Measurements from ENCODE around the gene ZBTB46. TPM values are rescaled to one million over a fixed set of nuclear protein-coding genes. Genes with fewer than 3 reads are reported as not detected.

The ZBTB46 gene
- polyA plus RNA-seq, 12 donors, result 9.7 to 23.8 (median 15.9) TPM; not detected in 1

DNA sequence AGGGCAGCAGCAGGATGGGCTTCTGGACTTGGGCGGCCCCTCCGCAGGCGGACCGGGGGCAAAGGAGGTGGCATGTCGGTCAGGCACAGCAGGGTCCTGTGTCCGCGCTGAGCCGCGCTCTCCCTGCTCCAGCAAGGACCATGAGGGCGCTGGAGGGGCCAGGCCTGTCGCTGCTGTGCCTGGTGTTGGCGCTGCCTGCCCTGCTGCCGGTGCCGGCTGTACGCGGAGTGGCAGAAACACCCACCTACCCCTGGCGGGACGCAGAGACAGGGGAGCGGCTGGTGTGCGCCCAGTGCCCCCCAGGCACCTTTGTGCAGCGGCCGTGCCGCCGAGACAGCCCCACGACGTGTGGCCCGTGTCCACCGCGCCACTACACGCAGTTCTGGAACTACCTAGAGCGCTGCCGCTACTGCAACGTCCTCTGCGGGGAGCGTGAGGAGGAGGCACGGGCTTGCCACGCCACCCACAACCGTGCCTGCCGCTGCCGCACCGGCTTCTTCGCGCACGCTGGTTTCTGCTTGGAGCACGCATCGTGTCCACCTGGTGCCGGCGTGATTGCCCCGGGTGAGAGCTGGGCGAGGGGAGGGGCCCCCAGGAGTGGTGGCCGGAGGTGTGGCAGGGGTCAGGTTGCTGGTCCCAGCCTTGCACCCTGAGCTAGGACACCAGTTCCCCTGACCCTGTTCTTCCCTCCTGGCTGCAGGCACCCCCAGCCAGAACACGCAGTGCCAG, 134.3 kb downstream of the ZBTB46 start, which contains the start of gene TNFRSF6B:
Gene TNFRSF6B (plus strand): TSS at position 25 of the 729 bp plus-strand sequence. CDS start 116 bp downstream, at position 141.
- DNase-seq, result no peak

DNA sequence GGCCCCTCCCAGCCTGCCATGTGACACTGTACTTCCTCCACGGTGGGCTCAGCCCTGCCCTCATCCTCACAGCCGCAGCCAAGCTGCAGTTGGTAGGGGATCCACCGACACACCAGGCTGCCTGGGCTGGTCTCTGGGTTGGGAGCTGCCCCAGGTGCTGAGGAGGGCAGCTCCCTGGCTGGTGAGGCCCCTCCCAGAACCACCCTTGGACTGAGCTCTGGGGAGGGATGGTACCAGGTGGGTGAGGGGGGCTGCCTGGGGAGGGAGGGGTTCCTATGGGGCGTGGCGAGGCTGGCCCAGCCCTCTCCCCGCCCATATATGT, 134.8 kb downstream of the ZBTB46 start:
- no peak for DNase-seq

DNA sequence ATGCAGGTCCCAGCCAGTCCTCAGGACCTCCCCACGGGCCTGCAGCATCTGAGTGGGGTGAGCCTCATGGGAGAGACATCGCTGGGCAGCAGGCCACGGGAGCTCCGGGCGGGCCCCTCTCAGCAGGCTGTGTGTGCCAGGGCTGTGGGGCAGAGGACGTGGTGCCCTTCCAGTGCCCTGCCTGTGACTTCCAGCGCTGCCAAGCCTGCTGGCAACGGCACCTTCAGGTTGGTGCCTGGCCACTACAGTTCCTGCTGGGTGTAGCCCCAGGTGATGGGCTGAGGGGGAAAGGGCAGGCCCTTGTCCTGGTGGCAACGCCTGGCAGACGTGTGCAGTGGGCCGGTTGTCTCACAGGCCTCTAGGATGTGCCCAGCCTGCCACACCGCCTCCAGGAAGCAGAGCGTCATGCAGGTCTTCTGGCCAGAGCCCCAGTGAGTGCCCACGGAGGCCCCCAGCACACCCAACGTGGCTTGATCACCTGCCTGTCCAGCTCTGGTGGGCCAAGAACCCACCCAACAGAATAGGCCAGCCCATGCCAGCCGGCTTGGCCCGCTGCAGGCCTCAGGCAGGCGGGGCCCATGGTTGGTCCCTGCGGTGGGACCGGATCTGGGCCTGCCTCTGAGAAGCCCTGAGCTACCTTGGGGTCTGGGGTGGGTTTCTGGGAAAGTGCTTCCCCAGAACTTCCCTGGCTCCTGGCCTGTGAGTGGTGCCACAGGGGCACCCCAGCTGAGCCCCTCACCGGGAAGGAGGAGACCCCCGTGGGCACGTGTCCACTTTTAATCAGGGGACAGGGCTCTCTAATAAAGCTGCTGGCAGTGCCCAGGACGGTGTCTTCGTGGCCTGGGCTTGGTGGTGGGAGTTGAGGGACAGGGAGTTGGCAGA, 135.4 kb downstream of the ZBTB46 start:
- DNase-seq, result no peak

DNA sequence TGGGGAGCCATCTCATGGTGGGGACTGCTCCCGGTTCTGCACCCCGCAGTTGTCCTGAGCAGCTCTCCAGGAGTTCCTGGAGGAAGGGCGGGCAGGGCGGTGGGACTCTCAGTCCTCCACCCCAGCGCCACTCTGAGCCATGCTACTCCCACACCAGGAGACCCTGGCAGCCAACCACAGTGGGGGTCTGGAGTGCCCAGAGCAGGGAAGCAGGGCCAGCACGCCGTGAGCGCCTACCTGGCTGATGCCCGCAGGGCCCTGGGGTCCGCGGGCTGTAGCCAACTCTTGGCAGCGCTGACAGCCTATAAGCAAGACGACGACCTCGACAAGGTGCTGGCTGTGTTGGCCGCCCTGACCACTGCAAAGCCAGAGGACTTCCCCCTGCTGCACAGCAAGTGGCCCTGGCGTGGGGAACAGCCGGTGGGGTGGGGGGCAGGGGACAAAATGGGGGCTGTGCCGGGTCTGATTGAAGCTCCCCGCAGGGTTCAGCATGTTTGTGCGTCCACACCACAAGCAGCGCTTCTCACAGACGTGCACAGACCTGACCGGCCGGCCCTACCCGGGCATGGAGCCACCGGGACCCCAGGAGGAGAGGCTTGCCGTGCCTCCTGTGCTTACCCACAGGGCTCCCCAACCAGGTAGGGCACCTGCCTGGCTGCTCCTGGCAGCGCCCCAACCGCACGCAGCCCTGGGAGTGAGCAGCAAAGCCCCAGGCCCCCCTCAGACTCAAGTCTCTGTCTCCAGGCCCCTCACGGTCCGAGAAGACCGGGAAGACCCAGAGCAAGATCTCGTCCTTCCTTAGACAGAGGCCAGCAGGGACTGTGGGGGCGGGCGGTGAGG, 136.3 kb downstream of the ZBTB46 start:
- no peak for DNase-seq

DNA sequence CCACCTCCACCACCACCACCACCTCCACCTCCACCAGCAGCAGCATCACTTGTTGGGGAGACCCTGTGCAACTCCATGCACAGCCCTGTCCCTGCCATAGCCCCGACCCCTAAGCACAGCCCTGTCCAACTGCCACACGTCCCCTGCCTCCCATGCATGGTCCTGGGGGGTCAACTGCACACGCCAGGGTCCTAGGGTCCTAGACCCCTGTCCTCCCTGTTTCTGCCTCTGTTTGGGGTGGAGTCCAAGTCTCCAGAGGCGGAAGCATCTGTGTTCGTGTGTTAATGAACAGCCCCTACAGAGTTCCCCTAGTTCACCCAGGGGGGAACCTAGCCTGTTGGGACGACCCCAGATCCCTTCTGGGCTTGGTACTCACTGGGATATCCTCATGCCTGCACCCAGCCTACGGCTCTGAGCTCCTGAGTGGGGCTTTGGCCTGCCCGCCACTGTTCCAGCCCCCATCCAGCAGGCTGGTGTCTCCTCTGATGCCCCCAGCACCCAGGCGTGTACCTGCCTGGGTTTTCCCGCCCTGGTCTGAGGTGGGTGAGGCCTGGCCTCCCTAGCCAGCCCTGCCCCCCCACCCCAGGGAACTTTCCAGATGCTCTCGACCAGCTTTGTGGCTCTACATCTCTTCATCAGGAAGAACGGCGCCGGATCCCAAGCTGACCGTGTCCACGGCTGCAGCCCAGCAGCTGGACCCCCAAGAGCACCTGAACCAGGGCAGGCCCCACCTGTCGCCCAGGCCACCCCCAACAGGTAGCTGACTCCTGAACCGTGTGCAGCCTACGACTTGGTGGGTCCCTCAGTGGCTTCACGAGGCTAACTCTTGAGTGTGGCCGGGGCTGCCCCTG, 137.1 kb downstream of the ZBTB46 start:
- DNase-seq, result no peak

Other genes starting within 250 kb of the ZBTB46 start
- 10 to 100 TPM in 1 of 12 donors, 1 to 10 TPM in 10, not detected in 1; 5.8 to 11.0 (median 7.1) TPM for gene GMEB2, start 204.2 kb downstream of the ZBTB46 start, polyA plus RNA-seq (ENCODE audit: insufficient read length in 12 of 12)
- gene STMN3, start 177.8 kb downstream of the ZBTB46 start, polyA plus RNA-seq (ENCODE audit: insufficient read length in 12 of 12), result 10 to 100 TPM in 9 of 12 donors, 1 to 10 TPM in 2, not detected in 1; 8.8 to 48.5 (median 11.5) TPM
- 10 to 100 TPM in 7 of 12 donors, 1 to 10 TPM in 4, not detected in 1; 8.2 to 18.1 (median 10.8) TPM for gene RTEL1, start 173.0 kb downstream of the ZBTB46 start, polyA plus RNA-seq (ENCODE audit: insufficient read length in 12 of 12)
- 1 to 10 TPM in 6 of 12 donors, under 1 TPM in 4, not detected in 2; 0.34 to 5.1 (median 1.3) TPM for gene TNFRSF6B, start 134.6 kb downstream of the ZBTB46 start, polyA plus RNA-seq (ENCODE audit: insufficient read length in 12 of 12)
- 10 to 100 TPM in 11 of 12 donors, not detected in 1; 21.0 to 29.5 (median 23.0) TPM for gene ARFRP1, start 123.3 kb downstream of the ZBTB46 start, polyA plus RNA-seq (ENCODE audit: insufficient read length in 12 of 12)
- gene ZGPAT, start 123.2 kb downstream of the ZBTB46 start, polyA plus RNA-seq (ENCODE audit: insufficient read length in 12 of 12), result 10 to 100 TPM in 11 of 12 donors, not detected in 1; 10.3 to 44.2 (median 12.0) TPM
- gene LIME1, start 94.6 kb downstream of the ZBTB46 start, polyA plus RNA-seq (ENCODE audit: insufficient read length in 12 of 12), result 10 to 100 TPM in 1 of 12 donors, 1 to 10 TPM in 10, not detected in 1; 1.9 to 11.8 (median 3.6) TPM
- 100 to 1,000 TPM in 8 of 12 donors, 10 to 100 TPM in 3, not detected in 1; 81.5 to 182 (median 102) TPM for gene SLC2A4RG, start 91.5 kb downstream of the ZBTB46 start, polyA plus RNA-seq (ENCODE audit: insufficient read length in 12 of 12)
- not detected for gene ABHD16B, start 30.2 kb upstream of the ZBTB46 start, polyA plus RNA-seq (ENCODE audit: insufficient read length in 12 of 12)
- 10 to 100 TPM in 11 of 12 donors, not detected in 1; 69.3 to 87.5 (median 77.7) TPM for gene TPD52L2, start 34.0 kb upstream of the ZBTB46 start, polyA plus RNA-seq (ENCODE audit: insufficient read length in 12 of 12)
- gene DNAJC5, start 63.9 kb upstream of the ZBTB46 start, polyA plus RNA-seq (ENCODE audit: insufficient read length in 12 of 12), result 10 to 100 TPM in 11 of 12 donors, not detected in 1; 22.3 to 35.9 (median 29.6) TPM
- gene UCKL1, start 125.2 kb upstream of the ZBTB46 start, polyA plus RNA-seq (ENCODE audit: insufficient read length in 12 of 12), result 10 to 100 TPM in 11 of 12 donors, not detected in 1; 30.4 to 59.8 (median 44.2) TPM
- 10 to 100 TPM in 11 of 12 donors, not detected in 1; 17.8 to 29.2 (median 22.5) TPM for gene ZNF512B, start 138.7 kb upstream of the ZBTB46 start, polyA plus RNA-seq (ENCODE audit: insufficient read length in 12 of 12)
- gene SAMD10, start 148.4 kb upstream of the ZBTB46 start, polyA plus RNA-seq (ENCODE audit: insufficient read length in 12 of 12), result 1 to 10 TPM in 11 of 12 donors, not detected in 1; 1.8 to 9.9 (median 2.5) TPM
- gene PRPF6, start 149.9 kb upstream of the ZBTB46 start, polyA plus RNA-seq (ENCODE audit: insufficient read length in 12 of 12), result 10 to 100 TPM in 11 of 12 donors, not detected in 1; 39.8 to 62.5 (median 50.7) TPM
- 1 to 10 TPM in 3 of 12 donors, under 1 TPM in 8, not detected in 1; 0.50 to 4.1 (median 0.78) TPM for gene C20orf204, start 204.9 kb upstream of the ZBTB46 start, polyA plus RNA-seq (ENCODE audit: insufficient read length in 12 of 12)
- 10 to 100 TPM in 4 of 12 donors, 1 to 10 TPM in 7, not detected in 1; 5.8 to 19.3 (median 7.9) TPM for gene SOX18, start 218.4 kb upstream of the ZBTB46 start, polyA plus RNA-seq (ENCODE audit: insufficient read length in 12 of 12)
- gene TCEA2, start 231.9 kb upstream of the ZBTB46 start, polyA plus RNA-seq (ENCODE audit: insufficient read length in 12 of 12), result 10 to 100 TPM in 11 of 12 donors, not detected in 1; 35.5 to 59.2 (median 42.4) TPM
- 10 to 100 TPM in 2 of 12 donors, 1 to 10 TPM in 9, not detected in 1; 3.9 to 19.6 (median 5.0) TPM for gene RGS19, start 248.3 kb upstream of the ZBTB46 start, polyA plus RNA-seq (ENCODE audit: insufficient read length in 12 of 12)
- 1 to 10 TPM in 5 of 12 donors, under 1 TPM in 5, not detected in 2; 0.82 to 1.5 (median 1.0) TPM for gene OPRL1, start 248.8 kb upstream of the ZBTB46 start, polyA plus RNA-seq (ENCODE audit: insufficient read length in 12 of 12)